ENCODE data around the gene PLXNA1. TPM values are rescaled to one million over a fixed set of nuclear protein-coding genes. Genes with fewer than 3 reads are reported as not detected.

PLXNA1 gene
- total RNA-seq, 1 experiment from 2014 or later, result 30.3 TPM

DNA sequence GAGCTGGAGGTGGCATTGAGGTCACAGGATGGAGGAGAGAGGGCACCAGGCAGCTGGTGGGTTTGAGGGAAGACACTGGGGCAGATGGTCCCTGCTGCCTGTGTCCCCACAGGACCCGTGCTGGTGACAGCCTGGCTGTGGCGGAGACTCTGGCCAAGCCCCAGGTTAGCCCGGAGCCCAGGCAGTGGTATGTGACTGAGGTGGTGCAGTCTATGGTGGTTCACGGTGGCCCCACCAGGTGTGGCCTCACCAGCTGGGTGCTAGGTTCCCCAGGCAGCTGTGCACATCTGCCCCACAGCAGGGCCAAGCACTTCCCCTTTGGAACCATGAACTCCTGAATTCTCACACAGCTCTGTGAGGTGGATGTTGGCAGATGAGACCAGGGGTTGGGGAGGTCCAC, 15.4 kb downstream of the PLXNA1 start (continued):
- TF ChIP-seq TCF7L2 (IDR thresholded peaks at IDR 0.05; ENCODE audit: borderline replicate concordance, extremely low read depth, insufficient read depth, insufficient read length), result no peak
- TF ChIP-seq, protein P1, sequence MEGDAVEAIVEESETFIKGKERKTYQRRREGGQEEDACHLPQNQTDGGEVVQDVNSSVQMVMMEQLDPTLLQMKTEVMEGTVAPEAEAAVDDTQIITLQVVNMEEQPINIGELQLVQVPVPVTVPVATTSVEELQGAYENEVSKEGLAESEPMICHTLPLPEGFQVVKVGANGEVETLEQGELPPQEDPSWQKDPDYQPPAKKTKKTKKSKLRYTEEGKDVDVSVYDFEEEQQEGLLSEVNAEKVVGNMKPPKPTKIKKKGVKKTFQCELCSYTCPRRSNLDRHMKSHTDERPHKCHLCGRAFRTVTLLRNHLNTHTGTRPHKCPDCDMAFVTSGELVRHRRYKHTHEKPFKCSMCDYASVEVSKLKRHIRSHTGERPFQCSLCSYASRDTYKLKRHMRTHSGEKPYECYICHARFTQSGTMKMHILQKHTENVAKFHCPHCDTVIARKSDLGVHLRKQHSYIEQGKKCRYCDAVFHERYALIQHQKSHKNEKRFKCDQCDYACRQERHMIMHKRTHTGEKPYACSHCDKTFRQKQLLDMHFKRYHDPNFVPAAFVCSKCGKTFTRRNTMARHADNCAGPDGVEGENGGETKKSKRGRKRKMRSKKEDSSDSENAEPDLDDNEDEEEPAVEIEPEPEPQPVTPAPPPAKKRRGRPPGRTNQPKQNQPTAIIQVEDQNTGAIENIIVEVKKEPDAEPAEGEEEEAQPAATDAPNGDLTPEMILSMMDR (IDR thresholded peaks at IDR 0.05 in 2 of 3, conservative IDR thresholded peaks at IDR 0.05 in 1 of 3; ENCODE audit: borderline replicate concordance in 1 of 3, insufficient read depth in 1 of 3, low read depth in 2 of 3, low read length in 2 of 3), result no peak
- TF ChIP-seq POLR2AphosphoS5 (IDR thresholded peaks at IDR 0.05; ENCODE audit: low read depth, low read length), result no peak
- TF ChIP-seq, protein P2, sequence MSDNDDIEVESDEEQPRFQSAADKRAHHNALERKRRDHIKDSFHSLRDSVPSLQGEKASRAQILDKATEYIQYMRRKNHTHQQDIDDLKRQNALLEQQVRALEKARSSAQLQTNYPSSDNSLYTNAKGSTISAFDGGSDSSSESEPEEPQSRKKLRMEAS (IDR thresholded peaks at IDR 0.05), result no peak
- TF ChIP-seq ELF1 (IDR thresholded peaks at IDR 0.05; ENCODE audit: borderline replicate concordance, low read depth), result no peak
- TF ChIP-seq EZH2 (IDR thresholded peaks at IDR 0.05), result no peak
- no peak for TF ChIP-seq RAD21 (IDR thresholded peaks at IDR 0.05; ENCODE audit: low read depth)
- no peak for TF ChIP-seq SRF (IDR thresholded peaks at IDR 0.05; ENCODE audit: low read depth)
- no peak for TF ChIP-seq CEBPB (IDR thresholded peaks at IDR 0.05; ENCODE audit: low read depth)

DNA sequence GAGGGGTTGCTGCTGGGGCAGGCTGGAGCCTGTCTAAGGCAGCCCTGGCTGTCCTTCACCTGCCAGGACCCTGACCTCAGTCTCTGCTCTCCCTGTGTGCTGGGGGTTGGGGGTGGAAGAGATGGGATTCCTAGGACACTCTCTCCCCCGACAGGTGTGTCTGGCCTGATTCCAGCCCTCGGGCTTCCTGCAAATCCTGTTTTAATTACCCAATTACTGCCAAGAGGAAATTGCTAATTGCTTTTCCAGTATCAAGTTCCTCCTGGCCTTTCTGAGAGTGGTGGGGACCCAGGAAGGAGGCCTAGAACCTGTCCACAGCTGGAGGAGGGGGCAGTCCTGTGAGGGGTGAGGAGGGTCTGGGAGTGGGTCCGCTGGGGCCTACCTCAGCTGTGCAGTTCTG, 15.8 kb downstream of the PLXNA1 start:
- Histone ChIP-seq H2AFZ (ENCODE audit: low read depth, low read length, poor library complexity, severe bottlenecking) (no peak overlapping the region), H4K20me1 (ENCODE audit: insufficient read depth) (no peaks in the 10 kb centered on the region), H3K9ac (ENCODE audit: low read length) (no peak overlapping the region), H3K4me2 (ENCODE audit: low read length) (no peak overlapping the region), H3K4me3 (replicated peaks in 1 of 2; ENCODE audit: low read depth in 1 of 2, low read length in 2 of 2) (no peak overlapping the region), H3K27ac (ENCODE audit: low read depth, low read length) (no peak overlapping the region), H3K9me2 (ENCODE audit: insufficient read depth) (no peaks in the 10 kb centered on the region), H3K27me3 (ENCODE audit: insufficient read depth, low read length) (no peaks in the 10 kb centered on the region), H3K79me2 (ENCODE audit: insufficient read depth, low read length) (peaks cover 31% of the 10 kb centered on the region; the same call in 1 of the 2 replicates), H3K36me3 (ENCODE audit: control insufficient read depth in 1 of 2, insufficient read depth in 2 of 2, low read length in 2 of 2) (no peaks in the 10 kb centered on the region), H3K9me3 (ENCODE audit: control insufficient read depth in 1 of 2, insufficient read depth in 1 of 2, low read depth in 1 of 2, low read length in 2 of 2) (no peaks in the 10 kb centered on the region), H3K4me1 (ENCODE audit: control insufficient read depth in 1 of 2, insufficient read depth in 2 of 2, low read length in 2 of 2) (no peaks in the 10 kb centered on the region)
- CTCF ChIA-PET, result no interaction called here
- no TSS peak for BruUV-seq (replicated peaks)
- no peak for TF ChIP-seq POLR2A (IDR thresholded peaks at IDR 0.05; ENCODE audit: borderline replicate concordance, extremely low read depth, insufficient read depth, insufficient read length)
- TF ChIP-seq ELF1 (IDR thresholded peaks at IDR 0.05; ENCODE audit: borderline replicate concordance, low read depth), result no peak
- no peak for TF ChIP-seq SP1 (IDR thresholded peaks at IDR 0.05; ENCODE audit: low read depth)
- no peak for TF ChIP-seq ZFX (IDR thresholded peaks at IDR 0.05)
- TF ChIP-seq FOSL1 (IDR thresholded peaks at IDR 0.05; ENCODE audit: low read depth), result no peak
- TF ChIP-seq EZH2phosphoT487 (IDR thresholded peaks at IDR 0.05; ENCODE audit: borderline replicate concordance), result no peak
- TF ChIP-seq TCF7L2 (IDR thresholded peaks at IDR 0.05; ENCODE audit: borderline replicate concordance, extremely low read depth, insufficient read depth, insufficient read length), result no peak
- TF ChIP-seq, protein P3, sequence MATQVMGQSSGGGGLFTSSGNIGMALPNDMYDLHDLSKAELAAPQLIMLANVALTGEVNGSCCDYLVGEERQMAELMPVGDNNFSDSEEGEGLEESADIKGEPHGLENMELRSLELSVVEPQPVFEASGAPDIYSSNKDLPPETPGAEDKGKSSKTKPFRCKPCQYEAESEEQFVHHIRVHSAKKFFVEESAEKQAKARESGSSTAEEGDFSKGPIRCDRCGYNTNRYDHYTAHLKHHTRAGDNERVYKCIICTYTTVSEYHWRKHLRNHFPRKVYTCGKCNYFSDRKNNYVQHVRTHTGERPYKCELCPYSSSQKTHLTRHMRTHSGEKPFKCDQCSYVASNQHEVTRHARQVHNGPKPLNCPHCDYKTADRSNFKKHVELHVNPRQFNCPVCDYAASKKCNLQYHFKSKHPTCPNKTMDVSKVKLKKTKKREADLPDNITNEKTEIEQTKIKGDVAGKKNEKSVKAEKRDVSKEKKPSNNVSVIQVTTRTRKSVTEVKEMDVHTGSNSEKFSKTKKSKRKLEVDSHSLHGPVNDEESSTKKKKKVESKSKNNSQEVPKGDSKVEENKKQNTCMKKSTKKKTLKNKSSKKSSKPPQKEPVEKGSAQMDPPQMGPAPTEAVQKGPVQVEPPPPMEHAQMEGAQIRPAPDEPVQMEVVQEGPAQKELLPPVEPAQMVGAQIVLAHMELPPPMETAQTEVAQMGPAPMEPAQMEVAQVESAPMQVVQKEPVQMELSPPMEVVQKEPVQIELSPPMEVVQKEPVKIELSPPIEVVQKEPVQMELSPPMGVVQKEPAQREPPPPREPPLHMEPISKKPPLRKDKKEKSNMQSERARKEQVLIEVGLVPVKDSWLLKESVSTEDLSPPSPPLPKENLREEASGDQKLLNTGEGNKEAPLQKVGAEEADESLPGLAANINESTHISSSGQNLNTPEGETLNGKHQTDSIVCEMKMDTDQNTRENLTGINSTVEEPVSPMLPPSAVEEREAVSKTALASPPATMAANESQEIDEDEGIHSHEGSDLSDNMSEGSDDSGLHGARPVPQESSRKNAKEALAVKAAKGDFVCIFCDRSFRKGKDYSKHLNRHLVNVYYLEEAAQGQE (IDR thresholded peaks at IDR 0.05; ENCODE audit: low read depth), result no peak
- TF ChIP-seq RAD21 (IDR thresholded peaks at IDR 0.05; ENCODE audit: low read depth), result no peak
- no peak for TF ChIP-seq CBX3 (IDR thresholded peaks at IDR 0.05; ENCODE audit: low read depth)
- TF ChIP-seq, protein P4, sequence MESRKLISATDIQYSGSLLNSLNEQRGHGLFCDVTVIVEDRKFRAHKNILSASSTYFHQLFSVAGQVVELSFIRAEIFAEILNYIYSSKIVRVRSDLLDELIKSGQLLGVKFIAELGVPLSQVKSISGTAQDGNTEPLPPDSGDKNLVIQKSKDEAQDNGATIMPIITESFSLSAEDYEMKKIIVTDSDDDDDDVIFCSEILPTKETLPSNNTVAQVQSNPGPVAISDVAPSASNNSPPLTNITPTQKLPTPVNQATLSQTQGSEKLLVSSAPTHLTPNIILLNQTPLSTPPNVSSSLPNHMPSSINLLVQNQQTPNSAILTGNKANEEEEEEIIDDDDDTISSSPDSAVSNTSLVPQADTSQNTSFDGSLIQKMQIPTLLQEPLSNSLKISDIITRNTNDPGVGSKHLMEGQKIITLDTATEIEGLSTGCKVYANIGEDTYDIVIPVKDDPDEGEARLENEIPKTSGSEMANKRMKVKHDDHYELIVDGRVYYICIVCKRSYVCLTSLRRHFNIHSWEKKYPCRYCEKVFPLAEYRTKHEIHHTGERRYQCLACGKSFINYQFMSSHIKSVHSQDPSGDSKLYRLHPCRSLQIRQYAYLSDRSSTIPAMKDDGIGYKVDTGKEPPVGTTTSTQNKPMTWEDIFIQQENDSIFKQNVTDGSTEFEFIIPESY (IDR thresholded peaks at IDR 0.05; ENCODE audit: extremely low read depth, insufficient replicate concordance, low read length), result no peak
- no peak for TF ChIP-seq SRF (IDR thresholded peaks at IDR 0.05; ENCODE audit: low read depth)
- TF ChIP-seq EGR1 (IDR thresholded peaks at IDR 0.05; ENCODE audit: low read depth), result no peak
- TF ChIP-seq, protein P2 (IDR thresholded peaks at IDR 0.05), result no peak
- no peak for TF ChIP-seq SIN3A (IDR thresholded peaks at IDR 0.05; ENCODE audit: low read depth)
- TF ChIP-seq CEBPB (IDR thresholded peaks at IDR 0.05; ENCODE audit: low read depth), result no peak
- intact Hi-C loops (cut with micrococcal nuclease), result no loop called here
- ATAC-seq, result no peak
- POLR2A ChIA-PET, result no interaction called here
- DNase-seq (ENCODE audit: low read depth, low spot score), result no peak
- RAD21 ChIA-PET (ENCODE audit: low non-redundant PET in 1 of 2, low total read pairs in 2 of 2, uncharacterized antibody in 2 of 2, unreplicated experiment in 2 of 2), result no interaction called here
